ENCODE measurements around the gene SELL.

DNA sequence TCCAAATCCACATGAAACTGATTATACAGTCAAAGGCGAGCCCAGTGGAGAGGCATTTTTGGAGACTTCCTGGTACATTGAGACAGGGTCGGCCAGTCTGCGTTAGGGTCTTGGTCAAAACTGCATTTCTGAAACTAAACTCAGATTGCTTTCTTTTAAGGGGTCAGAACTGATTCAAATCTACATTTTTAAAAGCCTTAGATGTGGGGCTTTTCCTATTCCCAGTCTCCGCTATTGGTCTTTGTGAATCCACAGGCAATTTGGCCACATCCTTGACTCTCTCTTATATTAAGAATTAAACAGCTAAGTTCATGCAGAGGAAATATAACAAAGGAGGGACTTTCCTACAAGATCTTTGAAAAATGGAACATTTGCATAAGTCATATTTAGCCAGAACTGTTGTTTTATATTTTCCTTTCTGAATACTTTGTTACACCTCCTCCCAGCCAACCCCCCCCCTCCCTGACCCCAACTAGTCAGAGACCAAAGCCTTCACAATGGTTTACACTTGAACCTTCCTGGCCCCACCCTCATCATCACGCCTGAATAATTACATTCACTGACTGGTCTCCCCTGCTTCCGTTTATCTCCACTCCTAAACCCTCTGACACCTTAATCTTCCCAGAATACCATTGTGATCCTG is 30.9 kb downstream of the SELL start:
- TF ChIP-seq, protein P1, sequence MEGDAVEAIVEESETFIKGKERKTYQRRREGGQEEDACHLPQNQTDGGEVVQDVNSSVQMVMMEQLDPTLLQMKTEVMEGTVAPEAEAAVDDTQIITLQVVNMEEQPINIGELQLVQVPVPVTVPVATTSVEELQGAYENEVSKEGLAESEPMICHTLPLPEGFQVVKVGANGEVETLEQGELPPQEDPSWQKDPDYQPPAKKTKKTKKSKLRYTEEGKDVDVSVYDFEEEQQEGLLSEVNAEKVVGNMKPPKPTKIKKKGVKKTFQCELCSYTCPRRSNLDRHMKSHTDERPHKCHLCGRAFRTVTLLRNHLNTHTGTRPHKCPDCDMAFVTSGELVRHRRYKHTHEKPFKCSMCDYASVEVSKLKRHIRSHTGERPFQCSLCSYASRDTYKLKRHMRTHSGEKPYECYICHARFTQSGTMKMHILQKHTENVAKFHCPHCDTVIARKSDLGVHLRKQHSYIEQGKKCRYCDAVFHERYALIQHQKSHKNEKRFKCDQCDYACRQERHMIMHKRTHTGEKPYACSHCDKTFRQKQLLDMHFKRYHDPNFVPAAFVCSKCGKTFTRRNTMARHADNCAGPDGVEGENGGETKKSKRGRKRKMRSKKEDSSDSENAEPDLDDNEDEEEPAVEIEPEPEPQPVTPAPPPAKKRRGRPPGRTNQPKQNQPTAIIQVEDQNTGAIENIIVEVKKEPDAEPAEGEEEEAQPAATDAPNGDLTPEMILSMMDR (IDR thresholded peaks at IDR 0.05) = no peak
- no peak for TF ChIP-seq POLR2AphosphoS5 (IDR thresholded peaks at IDR 0.05)

All from breast epithelium (tissue), 3 donors.